Kidney glomerular epithelial cell (primary cell): ENCODE measurements around the gene SMOC2.
"Not testable (repeated sequence)": the region's sequence is repeated elsewhere in the genome, so short reads cannot be mapped to it uniquely, and the experiment has no call there.

Source experiments
- DNase-seq: peaks from one replicate; lab custom pipeline; 2025; lab: John Stamatoyannopoulos, UW

Gene SMOC2

GRCh38 chr6:168681748-168682147 is 240.8 kb downstream of the SMOC2 start:
- DNase-seq, result no peak

GRCh38 chr6:168683621-168684020 is 242.6 kb downstream of the SMOC2 start:
- DNase-seq, result no peak

- DNase-seq, result no peak
These were observed 243.5 kb downstream of the SMOC2 start for GRCh38 chr6:168684471-168684870.

- DNase-seq, result no peak
These were observed 243.9 kb downstream of the SMOC2 start for GRCh38 chr6:168684906-168685305.

GRCh38 chr6:168686029-168686738 is 245.2 kb downstream of the SMOC2 start:
- no peak for DNase-seq

GRCh38 chr6:168686831-168687730 is 246.1 kb downstream of the SMOC2 start:
- DNase-seq, result no peak

GRCh38 chr6:168690271-168690670 is 249.3 kb downstream of the SMOC2 start:
- DNase-seq, result no peak

GRCh38 chr6:168691774-168692173 is 250.8 kb downstream of the SMOC2 start:
- no peak for DNase-seq

- DNase-seq, result no peak
These were observed 251.4 kb downstream of the SMOC2 start for GRCh38 chr6:168692193-168692914.

GRCh38 chr6:168692915-168693257 is 251.9 kb downstream of the SMOC2 start:
- not testable (repeated sequence) for DNase-seq

GRCh38 chr6:168694797-168695196 is 253.8 kb downstream of the SMOC2 start:
- not testable (repeated sequence) for DNase-seq

GRCh38 chr6:168695701-168696100 is 254.7 kb downstream of the SMOC2 start:
- DNase-seq, result no peak

- no peak for DNase-seq
These were observed 257.9 kb downstream of the SMOC2 start for GRCh38 chr6:168698923-168699322.

- no peak for DNase-seq
These were observed 258.8 kb downstream of the SMOC2 start for GRCh38 chr6:168699631-168700295.

GRCh38 chr6:168700880-168701279 is 259.9 kb downstream of the SMOC2 start:
- no peak for DNase-seq

- no peak for DNase-seq
These were observed 263.0 kb downstream of the SMOC2 start for GRCh38 chr6:168703990-168704389.

- no peak for DNase-seq
These were observed 263.7 kb downstream of the SMOC2 start for GRCh38 chr6:168704678-168705077.

GRCh38 chr6:168705271-168705670 is 264.3 kb downstream of the SMOC2 start:
- not testable (repeated sequence) for DNase-seq

- no peak for DNase-seq
These were observed 265.6 kb downstream of the SMOC2 start for GRCh38 chr6:168706471-168707177.

GRCh38 chr6:168708526-168708925 is 267.5 kb downstream of the SMOC2 start:
- no peak for DNase-seq

- no peak for DNase-seq
These were observed 268.0 kb downstream of the SMOC2 start for GRCh38 chr6:168708984-168709383.
